Thoracic aorta (tissue), 2 donors: ENCODE results near the gene GABBR2. TPM values are rescaled to one million over a fixed set of nuclear protein-coding genes. Genes with fewer than 3 reads are reported as not detected.

Source experiments
- ATAC-seq: fragments of 150-250 bp; one replicate; pipeline ENCODE4 v1.8.0; 2017; ENCODE audit warnings: low read depth; ENCODE audit not compliant: insufficient number of reproducible peaks, low FRiP score
- DNase-seq: peaks from one replicate; pipeline ENCODE4 v3.0.0-alpha.2; 2020; ENCODE audit warnings: low spot score
- H3K27ac ChIP-seq, 2 donors: fragments of 200-600 bp; sonication (generic); 1 replicate in 1 of 2; 2 replicates in 1 of 2; pipeline ENCODE4 v1.5.1; 2016; ENCODE audit warnings: mild to moderate bottlenecking in 2 of 2, moderate library complexity in 2 of 2
- H3K27me3 ChIP-seq: fragments of 200-600 bp; sonication (generic); replicated peaks from 2 replicates; pipeline ENCODE4 v1.6.0; 2016; ENCODE audit warnings: mild to moderate bottlenecking; ENCODE audit not compliant: insufficient read depth
- H3K36me3 ChIP-seq: fragments of 200-600 bp; sonication (generic); one replicate; pipeline ENCODE4 v1.5.1; 2016
- H3K4me1 ChIP-seq, 2 donors: fragments of 200-600 bp; sonication (generic); 1 replicate in 1 of 2; 2 replicates in 1 of 2; pipeline versions ENCODE4 v1.5.1 to v1.6.0; 2016; ENCODE audit warnings: low read depth in 2 of 2, mild to moderate bottlenecking in 1 of 2; ENCODE audit not compliant: control insufficient read depth in 1 of 2
- H3K4me3 ChIP-seq: fragments of 200-600 bp; sonication (generic); 2 replicates; pipeline ENCODE4 v1.5.1; 2016; ENCODE audit warnings: mild to moderate bottlenecking
- H3K9me3 ChIP-seq: fragments of 200-600 bp; sonication (generic); 2 replicates; pipeline ENCODE4 v1.5.1; 2016
- CTCF ChIP-seq: fragments of 200-600 bp; sonication (generic); IDR thresholded peaks from one replicate; pipeline ENCODE4 v1.5.1; 2019; ENCODE audit warnings: antibody characterized with exemption
- total RNA-seq, 2 donors: library from RNA; depleted of rRNA; stranded (reverse); fragments of >200 nt; gene quantifications; one replicate each; pipeline versions ENCODE4 v1.1.0 to v1.2.3, GENCODE V29; 2016

The GABBR2 gene
- total RNA-seq, 2 donors from 2014 or later: not detected

- ATAC-seq (no peak), DNase-seq (no peak)
- no peaks in the 10 kb centered on the region for H3K36me3 ChIP-seq
- H3K4me3 ChIP-seq: no peak overlapping the region
- no peaks in the 10 kb centered on the region for H3K4me1 ChIP-seq
- no peaks in the 10 kb centered on the region for H3K9me3 ChIP-seq
- no peaks in the 10 kb centered on the region for H3K27me3 ChIP-seq
- no peak overlapping the region for H3K27ac ChIP-seq
- TF ChIP-seq CTCF: no peak
These were observed 349.2 kb downstream of the GABBR2 start for GRCh38 chr9:98359569-98359968.

GRCh38 chr9:98357921-98358535, 350.7 kb downstream of the GABBR2 start:
- H3K9me3 ChIP-seq: no peaks in the 10 kb centered on the region
- TF ChIP-seq CTCF: no peak
- DNase-seq: no peak
- no peaks in the 10 kb centered on the region for H3K27me3 ChIP-seq
- no peak overlapping the region for H3K4me3 ChIP-seq
- H3K27ac ChIP-seq: no peak overlapping the region
- no peak for ATAC-seq
- H3K36me3 ChIP-seq: no peaks in the 10 kb centered on the region
- H3K4me1 ChIP-seq: no peaks in the 10 kb centered on the region

- H3K4me3 ChIP-seq: no peak overlapping the region
- ATAC-seq: no peak
- H3K9me3 ChIP-seq: no peaks in the 10 kb centered on the region
- DNase-seq: no peak
- no peaks in the 10 kb centered on the region for H3K27me3 ChIP-seq
- no peaks in the 10 kb centered on the region for H3K36me3 ChIP-seq
- no peak overlapping the region for H3K27ac ChIP-seq
- TF ChIP-seq CTCF: no peak
- no peaks in the 10 kb centered on the region for H3K4me1 ChIP-seq
These were observed 351.6 kb downstream of the GABBR2 start for GRCh38 chr9:98356953-98357690.

- no peak for ATAC-seq
- no peak overlapping the region for H3K27ac ChIP-seq
- peaks cover 3% of the 10 kb centered on the region for H3K9me3 ChIP-seq
- no peaks in the 10 kb centered on the region for H3K27me3 ChIP-seq
- TF ChIP-seq CTCF: no peak
- H3K4me3 ChIP-seq: no peak overlapping the region
- no peaks in the 10 kb centered on the region for H3K36me3 ChIP-seq
- no peaks in the 10 kb centered on the region for H3K4me1 ChIP-seq
- no peak for DNase-seq
These were observed 352.4 kb downstream of the GABBR2 start for GRCh38 chr9:98356326-98356725.

- TF ChIP-seq CTCF: no peak
- no peak for DNase-seq
- H3K4me1 ChIP-seq: no peaks in the 10 kb centered on the region
- H3K27me3 ChIP-seq: no peaks in the 10 kb centered on the region
- peaks cover 3% of the 10 kb centered on the region for H3K9me3 ChIP-seq
- ATAC-seq: no peak
- no peak overlapping the region for H3K27ac ChIP-seq
- H3K36me3 ChIP-seq: no peaks in the 10 kb centered on the region
- H3K4me3 ChIP-seq: no peak overlapping the region
These were observed 357.4 kb downstream of the GABBR2 start for GRCh38 chr9:98351370-98351769.
